Tibial artery (tissue), 4 donors: ENCODE results near the gene TMEM140.
A peak's percentile ranks its signal among the peaks of the same experiment; 100 is the strongest.
"Not testable (repeated sequence)": the region's sequence is repeated elsewhere in the genome, so short reads cannot be mapped to it uniquely, and the experiment has no call there.

ENCODE experiments used
- DNase-seq, 2 donors: peaks; one replicate each; pipeline ENCODE4 v3.0.0-alpha.2; 2019
- H3K27ac ChIP-seq, 2 donors: fragments of 200-600 bp; sonication (generic) in 1 of 2; 1 replicate in 1 of 2; 2 replicates in 1 of 2; pipeline ENCODE4 v1.5.1; 2018 to 2019; ENCODE audit warnings: mild to moderate bottlenecking in 1 of 2
- H3K27me3 ChIP-seq, 2 donors: fragments of 200-600 bp; sonication (generic) in 1 of 2; one replicate each; pipeline versions ENCODE4 v1.5.1 to v1.6.0; 2016 to 2019
- H3K36me3 ChIP-seq, 3 donors: fragments of 200-600 bp; sonication (generic) in 2 of 3; one replicate each; pipeline ENCODE4 v1.5.1; 2016 to 2019; ENCODE audit warnings: mild to moderate bottlenecking in 2 of 3
- H3K4me1 ChIP-seq, 4 donors: fragments of 200-600 bp; sonication (generic) in 2 of 4; 1 replicate in 3 of 4; 2 replicates in 1 of 4; pipeline ENCODE4 v1.5.1; 2016 to 2019
- H3K4me3 ChIP-seq, 2 donors: fragments of 200-600 bp; sonication (generic) in 1 of 2; 1 replicate in 1 of 2; 2 replicates in 1 of 2; pipeline ENCODE4 v1.5.1; 2018 to 2019; ENCODE audit warnings: mild to moderate bottlenecking in 2 of 2
- H3K9me3 ChIP-seq, 3 donors: fragments of 200-600 bp; sonication (generic) in 1 of 3; one replicate each; pipeline ENCODE4 v1.5.1; 2016 to 2019
- intact Hi-C: fragments of 100-400 bp; cut with DNase I; formaldehyde crosslinking; loops from one replicate; pipeline ENCODE4 v1.15.0; 2023; ENCODE audit warnings: low total_unique reads
- TF ChIP-seq, protein P1 (sequence below), 2 experiments: fragments of 200-600 bp in 1 of 2; fragments of 450-650 bp in 1 of 2; IDR thresholded peaks; one replicate each; pipeline ENCODE4 v1.5.1; 2017 to 2019; ENCODE audit warnings: antibody characterized with exemption in 2 of 2, mild to moderate bottlenecking in 1 of 2, moderate library complexity in 1 of 2

Gene TMEM140

DNA sequence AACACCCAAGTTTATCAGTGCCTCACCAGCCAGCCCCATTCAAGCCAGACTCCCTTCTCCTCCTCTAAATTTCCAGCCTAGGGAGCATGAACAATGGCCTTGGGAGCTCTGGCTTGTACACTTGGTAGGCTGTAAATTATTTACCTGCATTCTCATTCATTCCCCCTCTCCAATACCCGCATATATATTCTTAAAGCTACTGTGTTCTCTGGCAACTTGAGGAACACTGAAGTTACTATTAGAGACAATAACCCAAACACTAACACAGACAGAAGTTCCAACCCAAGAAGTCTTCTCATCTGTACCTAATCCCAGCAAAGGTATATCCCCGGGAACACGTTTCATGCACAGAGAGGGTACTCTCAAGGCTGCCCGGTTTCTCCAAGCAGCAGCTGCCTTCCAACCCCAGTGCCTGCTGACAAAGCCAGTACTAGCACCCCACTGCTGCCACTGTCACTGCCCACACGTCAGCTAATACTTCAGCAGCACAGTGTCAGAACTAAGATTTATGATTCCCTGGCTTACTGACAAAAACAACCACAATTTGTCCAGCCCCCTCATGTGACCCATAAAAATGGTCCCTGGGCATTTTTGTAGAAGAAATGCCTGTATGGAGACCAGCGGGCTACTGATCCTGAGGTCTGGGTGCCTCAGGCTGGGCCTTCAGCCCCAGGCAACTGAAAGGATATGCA, 60.4 kb downstream of the TMEM140 start:
- no peak for DNase-seq
- H3K4me1 ChIP-seq = peaks cover 0 to 38% (median 20%) of the 10 kb centered on the region in 4 donors
- TF ChIP-seq, protein P1, sequence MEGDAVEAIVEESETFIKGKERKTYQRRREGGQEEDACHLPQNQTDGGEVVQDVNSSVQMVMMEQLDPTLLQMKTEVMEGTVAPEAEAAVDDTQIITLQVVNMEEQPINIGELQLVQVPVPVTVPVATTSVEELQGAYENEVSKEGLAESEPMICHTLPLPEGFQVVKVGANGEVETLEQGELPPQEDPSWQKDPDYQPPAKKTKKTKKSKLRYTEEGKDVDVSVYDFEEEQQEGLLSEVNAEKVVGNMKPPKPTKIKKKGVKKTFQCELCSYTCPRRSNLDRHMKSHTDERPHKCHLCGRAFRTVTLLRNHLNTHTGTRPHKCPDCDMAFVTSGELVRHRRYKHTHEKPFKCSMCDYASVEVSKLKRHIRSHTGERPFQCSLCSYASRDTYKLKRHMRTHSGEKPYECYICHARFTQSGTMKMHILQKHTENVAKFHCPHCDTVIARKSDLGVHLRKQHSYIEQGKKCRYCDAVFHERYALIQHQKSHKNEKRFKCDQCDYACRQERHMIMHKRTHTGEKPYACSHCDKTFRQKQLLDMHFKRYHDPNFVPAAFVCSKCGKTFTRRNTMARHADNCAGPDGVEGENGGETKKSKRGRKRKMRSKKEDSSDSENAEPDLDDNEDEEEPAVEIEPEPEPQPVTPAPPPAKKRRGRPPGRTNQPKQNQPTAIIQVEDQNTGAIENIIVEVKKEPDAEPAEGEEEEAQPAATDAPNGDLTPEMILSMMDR (IDR thresholded peaks at IDR 0.05) = no peak
- H3K27me3 ChIP-seq = no peaks in the 10 kb centered on the region
- peaks cover 24% of the 10 kb centered on the region in 3 donors for H3K36me3 ChIP-seq
- H3K27ac ChIP-seq = no peak overlapping the region
- no peaks in the 10 kb centered on the region for H3K9me3 ChIP-seq
- H3K4me3 ChIP-seq = no peak overlapping the region
- intact Hi-C loops = no loop called here

DNA sequence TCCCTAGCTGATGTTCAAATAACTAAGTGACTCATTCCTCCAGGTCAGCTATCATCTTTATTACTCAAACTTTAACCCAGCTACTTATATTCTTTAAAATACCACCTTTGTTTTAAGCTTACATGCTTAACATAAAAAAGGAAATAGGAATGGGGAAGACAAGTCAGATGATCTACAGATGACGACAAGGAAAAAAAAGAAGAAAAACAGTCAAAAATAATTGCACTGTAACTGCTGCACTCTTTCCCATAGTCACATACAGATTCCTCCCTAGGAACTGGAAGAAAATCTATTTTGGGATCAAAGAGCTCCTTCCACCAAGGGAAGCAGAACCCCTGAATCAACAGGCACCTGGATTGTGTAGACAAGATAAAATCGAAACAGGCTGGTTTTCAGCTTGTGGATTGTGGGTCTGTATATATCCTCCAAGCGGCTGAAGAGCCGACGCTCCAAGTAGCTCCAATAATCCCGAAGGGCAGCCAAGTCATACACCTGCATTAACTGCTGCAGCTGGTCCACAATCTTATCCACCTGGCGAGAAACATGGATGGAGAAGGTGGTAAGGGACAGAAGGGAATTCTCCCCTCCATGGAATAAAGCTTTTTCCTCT, 61.5 kb downstream of the TMEM140 start:
- no peaks in the 10 kb centered on the region for H3K27me3 ChIP-seq
- H3K9me3 ChIP-seq = no peaks in the 10 kb centered on the region
- no peak overlapping the region for H3K4me3 ChIP-seq
- no peak for DNase-seq
- no peak overlapping the region for H3K27ac ChIP-seq
- TF ChIP-seq, protein P1 (IDR thresholded peaks at IDR 0.05) = no peak
- peaks cover 13 to 15% (median 13%) of the 10 kb centered on the region in 3 donors for H3K36me3 ChIP-seq
- H3K4me1 ChIP-seq = peaks cover 0 to 38% (median 20%) of the 10 kb centered on the region in 4 donors
- intact Hi-C loops = no loop called here

DNA sequence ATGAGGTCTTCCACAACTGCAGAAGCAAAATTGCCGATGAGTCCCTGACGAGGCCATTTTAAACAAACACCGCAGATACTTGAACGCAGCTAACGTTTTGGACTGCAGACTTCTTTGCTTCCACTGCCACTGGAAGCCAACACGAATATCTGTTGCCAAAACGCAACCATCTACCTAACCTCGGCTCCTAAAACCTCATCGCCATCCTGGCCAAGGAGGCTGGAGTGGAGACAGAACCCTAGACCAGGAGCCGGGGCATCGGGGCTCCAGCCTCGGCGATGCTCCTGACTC, 63.0 kb downstream of the TMEM140 start:
- TF ChIP-seq, protein P1 (IDR thresholded peaks at IDR 0.05) = no peak
- Histone ChIP-seq H3K27ac (peak overlapping the region; percentile 94 to 98), H3K9me3 (no peaks in the 10 kb centered on the region), H3K36me3 (peaks cover 1 to 6% (median 3%) of the 10 kb centered on the region in 3 donors), H3K4me3 (peak overlapping the region; percentile 66 to 93), H3K4me1 (peaks cover 0 to 35% (median 20%) of the 10 kb centered on the region in 4 donors), H3K27me3 (no peaks in the 10 kb centered on the region)
- no peak for DNase-seq
- intact Hi-C loops = loop anchor here (5.0 kb wide), 1 partner anchor 39 kb away; the partner anchor contains the start of gene CYREN

DNA sequence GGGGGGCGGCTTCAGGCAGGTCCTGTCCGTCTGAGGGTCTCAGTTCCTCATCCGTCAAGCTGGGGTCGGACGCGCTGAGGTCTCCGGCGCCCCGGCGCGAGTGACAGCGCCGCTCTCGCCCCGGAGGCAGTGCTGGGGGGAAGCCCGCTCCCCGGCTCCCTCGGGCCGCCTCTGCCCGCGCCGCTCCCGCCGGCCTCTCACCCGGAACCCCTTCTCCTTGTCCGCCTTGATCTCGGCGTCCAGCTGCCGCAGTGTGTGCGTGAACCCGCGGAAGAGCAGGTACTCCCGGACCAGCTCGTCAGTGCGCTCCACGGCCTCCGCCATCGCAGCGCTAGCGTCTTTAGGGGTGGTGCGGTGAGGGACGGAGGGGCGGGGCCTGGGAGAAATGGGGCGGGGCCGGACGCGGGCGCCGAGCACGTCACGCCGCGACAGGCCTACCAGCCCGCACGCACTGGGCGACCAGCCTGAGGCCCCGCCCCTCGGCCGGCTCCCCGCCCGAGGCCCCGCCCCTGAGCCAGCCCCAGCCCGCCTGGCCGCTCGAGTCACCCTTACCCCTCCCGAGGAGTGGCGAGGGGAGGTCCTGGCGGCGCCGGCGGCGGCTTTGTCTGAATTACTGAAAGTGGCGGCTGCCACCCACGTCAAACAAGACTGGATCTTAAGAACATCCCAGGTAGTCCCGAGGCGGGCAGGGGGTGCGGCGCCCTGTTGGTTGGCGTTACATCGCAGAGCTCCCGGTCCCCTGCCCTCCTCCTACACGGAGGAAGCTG, 63.5 kb downstream of the TMEM140 start, which contains the start of gene WDR91:
TSS of gene WDR91 (minus strand) at position 348 of the 767 bp plus-strand sequence. CDS start at position 324, 24 bp downstream.
- H3K36me3 ChIP-seq = peaks cover 0 to 4% (median 0%) of the 10 kb centered on the region in 3 donors
- H3K4me3 ChIP-seq = peak within 1 kb of the TSS; percentile 66 to 93
- no peaks in the 10 kb centered on the region for H3K9me3 ChIP-seq
- H3K27me3 ChIP-seq = no peaks in the 10 kb centered on the region
- peaks cover 0 to 35% (median 20%) of the 10 kb centered on the region in 4 donors for H3K4me1 ChIP-seq
- H3K27ac ChIP-seq = peak within 1 kb of the TSS; percentile 94 to 98
- peak; percentile 93 to 99 for DNase-seq
- intact Hi-C loops = loop anchor here (5.0 kb wide), 1 partner anchor 39 kb away; the partner anchor contains the start of gene CYREN
- TF ChIP-seq, protein P1 (IDR thresholded peaks at IDR 0.05) = no peak

DNA sequence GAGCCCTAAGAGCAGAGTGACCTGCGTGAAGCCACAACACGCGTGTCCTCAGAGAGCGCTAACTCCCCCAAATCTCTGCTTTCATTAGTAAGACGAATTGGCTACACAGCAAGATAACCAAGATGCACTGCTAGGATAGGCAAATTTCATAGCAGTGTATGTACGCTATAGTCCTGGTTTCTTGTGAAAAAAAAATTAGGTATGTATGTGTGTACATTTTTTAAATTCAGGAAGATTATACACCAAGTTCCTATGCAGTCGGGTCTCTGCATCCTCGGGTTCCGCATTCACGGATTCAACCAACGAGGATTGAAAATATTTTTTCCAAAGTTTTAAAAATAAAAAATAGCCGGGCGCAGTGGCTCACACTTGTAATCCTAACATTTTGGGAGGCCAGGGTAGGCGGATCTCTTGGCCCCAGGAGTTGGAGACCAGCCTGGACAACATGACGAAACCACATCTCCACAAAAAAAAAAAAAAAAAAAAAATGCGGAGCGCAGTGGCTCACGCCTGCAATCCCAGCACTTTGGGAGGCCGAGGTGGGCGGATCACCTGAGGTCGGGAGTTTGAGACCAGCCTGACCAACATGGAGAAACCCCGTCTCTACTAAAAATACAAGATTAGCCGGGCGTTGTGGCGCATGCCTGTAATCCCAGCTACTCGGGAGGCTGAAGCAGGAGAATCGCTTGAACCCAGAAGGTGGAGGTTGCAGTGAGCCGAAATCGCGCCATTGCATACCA, 64.2 kb downstream of the TMEM140 start:
- peak; percentile 73 to 85 for DNase-seq
- not testable (repeated sequence) for H3K36me3 ChIP-seq

More for the DNA sequence above, 64.2 kb downstream of the TMEM140 start:
- H3K4me3 ChIP-seq = peak overlapping the region; percentile 66 to 93
- intact Hi-C loops = loop anchor here (5.0 kb wide), 1 partner anchor 40 kb away; the partner anchor contains the start of gene CYREN
- not testable (repeated sequence) for H3K9me3 ChIP-seq, H3K27me3 ChIP-seq
- peak overlapping the region; percentile 94 to 98 for H3K27ac ChIP-seq
- H3K4me1 ChIP-seq = peaks cover 0 to 34% (median 18%) of the 10 kb centered on the region in 4 donors
